HL-60 (cell line): ENCODE measurements around the gene MSI2.

Source experiments
- POLR2AphosphoS5 ChIP-seq: IDR thresholded peaks from 2 replicates; pipeline ENCODE4 v1.6.1; 2012; ENCODE audit warnings: low read depth
- TF ChIP-seq, protein P1 (sequence below): IDR thresholded peaks from one replicate; pipeline ENCODE4 v1.5.1; 2011; ENCODE audit warnings: low read length, control low read depth, inconsistent platforms; ENCODE audit not compliant: insufficient read depth

DNA sequence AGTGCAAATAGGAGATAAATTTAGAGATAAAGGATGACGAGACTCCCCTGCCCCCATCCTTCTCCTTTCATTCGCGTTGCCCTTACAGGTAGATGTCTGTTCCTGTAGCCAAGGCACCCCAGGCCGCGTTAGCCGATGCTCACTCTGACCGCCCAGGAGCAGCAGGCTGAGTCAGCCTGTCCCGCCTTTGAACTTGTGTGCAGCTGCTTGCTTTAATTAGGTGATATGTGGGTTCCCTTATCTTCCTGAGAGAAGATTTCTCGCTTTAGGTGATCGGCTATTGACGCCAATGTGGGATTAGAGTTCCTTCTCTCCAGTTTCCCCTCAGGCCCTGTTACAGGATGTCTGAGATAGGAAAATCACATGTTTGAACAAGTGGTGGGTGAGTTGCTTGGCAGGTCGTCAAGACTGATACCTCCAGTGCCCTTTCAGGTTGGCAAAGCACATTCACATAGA is 119.5 kb downstream of the MSI2 start:
- no peak for TF ChIP-seq POLR2AphosphoS5
- TF ChIP-seq, protein P1, sequence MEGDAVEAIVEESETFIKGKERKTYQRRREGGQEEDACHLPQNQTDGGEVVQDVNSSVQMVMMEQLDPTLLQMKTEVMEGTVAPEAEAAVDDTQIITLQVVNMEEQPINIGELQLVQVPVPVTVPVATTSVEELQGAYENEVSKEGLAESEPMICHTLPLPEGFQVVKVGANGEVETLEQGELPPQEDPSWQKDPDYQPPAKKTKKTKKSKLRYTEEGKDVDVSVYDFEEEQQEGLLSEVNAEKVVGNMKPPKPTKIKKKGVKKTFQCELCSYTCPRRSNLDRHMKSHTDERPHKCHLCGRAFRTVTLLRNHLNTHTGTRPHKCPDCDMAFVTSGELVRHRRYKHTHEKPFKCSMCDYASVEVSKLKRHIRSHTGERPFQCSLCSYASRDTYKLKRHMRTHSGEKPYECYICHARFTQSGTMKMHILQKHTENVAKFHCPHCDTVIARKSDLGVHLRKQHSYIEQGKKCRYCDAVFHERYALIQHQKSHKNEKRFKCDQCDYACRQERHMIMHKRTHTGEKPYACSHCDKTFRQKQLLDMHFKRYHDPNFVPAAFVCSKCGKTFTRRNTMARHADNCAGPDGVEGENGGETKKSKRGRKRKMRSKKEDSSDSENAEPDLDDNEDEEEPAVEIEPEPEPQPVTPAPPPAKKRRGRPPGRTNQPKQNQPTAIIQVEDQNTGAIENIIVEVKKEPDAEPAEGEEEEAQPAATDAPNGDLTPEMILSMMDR: no peak
